Caki2 (cell line): Measurements from ENCODE around the gene MORF4L1. TPM values are rescaled to one million over a fixed set of nuclear protein-coding genes. Genes with fewer than 3 reads are reported as not detected.
A peak's percentile ranks its signal among the peaks of the same experiment; 100 is the strongest.
"Not testable (repeated sequence)": the region's sequence is repeated elsewhere in the genome, so short reads cannot be mapped to it uniquely, and the experiment has no call there.

Experiments used
- DNase-seq: peaks from one replicate; pipeline ENCODE4 v3.0.0-alpha.2; 2015; ENCODE audit warnings: low read depth
- in situ Hi-C: cut with HindIII; loops from 2 replicates; pipeline ENCODE4 v1.10.0; 2016; ENCODE audit warnings: low sequenced_read_pairs, low pct_unique_long_range_greater_than_20kb, mixed read lengths
- total RNA-seq: library from RNA; depleted of rRNA; stranded (reverse); fragments of >200 nt; shearing (Covaris generic); gene quantifications from 2 replicates; pipeline ENCODE4 v1.2.3, GENCODE V29; 2014; ENCODE audit warnings: low replicate concordance; rRNA removed

MORF4L1 gene
- 373 and 495 TPM in 2 replicates for total RNA-seq

DNA sequence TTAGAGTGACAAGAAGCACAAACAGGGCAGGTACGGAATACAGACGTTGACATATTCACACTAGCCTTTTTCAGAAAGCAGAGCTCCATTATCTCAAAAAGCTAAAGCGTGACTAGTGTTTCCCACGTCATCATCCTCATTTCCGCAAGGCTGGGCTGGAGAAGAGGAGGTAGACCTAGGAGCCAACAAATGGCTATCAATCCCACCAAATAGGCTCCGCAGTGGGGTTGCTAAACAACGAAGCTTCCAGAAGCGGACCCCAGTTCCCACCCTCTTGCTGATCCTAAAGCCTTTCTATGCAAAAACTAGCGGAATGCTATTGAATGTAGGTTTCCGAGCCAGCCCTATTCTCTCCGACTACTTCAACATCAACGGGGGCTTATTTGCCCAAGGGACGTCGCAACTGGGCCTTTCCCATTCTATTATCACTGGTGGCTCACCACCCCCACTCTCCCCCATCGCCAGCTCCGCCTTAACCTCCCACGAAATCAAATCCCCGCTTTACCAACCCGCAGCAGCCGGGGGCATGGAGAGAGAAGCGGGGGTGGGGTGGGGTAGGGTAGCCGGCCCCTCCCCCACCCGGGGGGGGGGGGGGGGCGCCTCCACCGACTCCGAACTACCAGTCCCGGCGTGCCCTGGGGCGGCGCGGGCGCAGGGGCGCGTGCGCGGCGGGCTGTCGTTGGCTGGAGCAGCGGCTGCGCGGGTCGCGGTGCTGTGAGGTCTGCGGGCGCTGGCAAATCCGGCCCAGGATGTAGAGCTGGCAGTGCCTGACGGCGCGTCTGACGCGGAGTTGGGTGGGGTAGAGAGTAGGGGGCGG lies at the start of gene MORF4L1:
Gene MORF4L1 (plus strand): TSS at position 736 of the 817 bp plus-strand sequence. CDS start 128 bp downstream, outside the sequence.
- in situ Hi-C loops: no loop called here

GRCh38 chr15:78828920-78829319 lies 43.8 kb upstream of the MORF4L1 start:
- in situ Hi-C loops: no loop called here
- DNase-seq: no peak

More for the DNA sequence above, at the start of gene MORF4L1:
- peak; percentile 89 for DNase-seq

- no peak for DNase-seq
- in situ Hi-C loops: no loop called here
These were observed 42.0 kb upstream of the MORF4L1 start for GRCh38 chr15:78830514-78831228.

GRCh38 chr15:78831229-78832207 lies 41.2 kb upstream of the MORF4L1 start:
- in situ Hi-C loops: no loop called here
- DNase-seq: no peak

DNA sequence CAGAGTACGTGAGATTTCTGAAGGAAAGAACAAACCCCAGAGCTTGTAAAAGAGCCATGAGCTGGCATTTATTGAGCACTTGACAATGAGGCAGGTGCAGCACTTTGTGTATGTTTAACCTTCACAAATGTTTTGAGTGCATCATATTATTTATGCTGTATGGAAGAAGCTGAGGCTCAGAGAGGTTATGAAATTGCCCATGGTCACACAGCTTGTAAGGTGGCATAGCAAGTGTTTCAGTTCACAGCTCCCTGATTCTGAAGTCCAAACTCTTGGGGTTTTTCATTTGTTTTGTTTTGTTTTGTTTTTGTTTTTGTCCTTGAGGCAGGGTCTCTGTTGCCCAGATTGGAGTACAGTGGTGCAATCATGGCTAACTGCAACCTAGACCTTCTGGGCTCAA lies 36.4 kb upstream of the MORF4L1 start:
- in situ Hi-C loops: no loop called here
- DNase-seq: no peak

- in situ Hi-C loops: no loop called here
- no peak for DNase-seq
These were observed 35.6 kb upstream of the MORF4L1 start for GRCh38 chr15:78837131-78837530.

- no peak for DNase-seq
- in situ Hi-C loops: no loop called here
These were observed 35.1 kb upstream of the MORF4L1 start for GRCh38 chr15:78837543-78837942.

DNA sequence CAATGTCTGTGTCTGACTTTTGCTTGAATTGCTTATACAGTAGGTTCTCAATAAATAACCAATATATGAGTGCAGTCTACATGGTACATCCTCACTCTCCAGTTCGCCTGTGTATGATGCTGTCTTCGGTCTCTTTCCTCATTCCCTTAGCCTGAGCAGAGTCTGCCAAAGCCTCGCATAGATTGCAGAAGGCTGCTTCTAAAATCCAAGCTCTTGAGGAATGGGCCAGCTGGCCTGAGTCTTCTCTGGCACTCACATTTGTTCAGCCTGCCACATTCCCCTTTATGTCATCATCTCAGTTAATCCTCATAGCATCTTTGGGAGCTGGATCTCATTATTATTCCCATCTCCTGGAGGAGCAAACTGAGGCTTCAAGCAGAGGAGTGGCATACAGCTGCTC lies 34.2 kb upstream of the MORF4L1 start:
- in situ Hi-C loops: no loop called here
- DNase-seq: no peak

DNA sequence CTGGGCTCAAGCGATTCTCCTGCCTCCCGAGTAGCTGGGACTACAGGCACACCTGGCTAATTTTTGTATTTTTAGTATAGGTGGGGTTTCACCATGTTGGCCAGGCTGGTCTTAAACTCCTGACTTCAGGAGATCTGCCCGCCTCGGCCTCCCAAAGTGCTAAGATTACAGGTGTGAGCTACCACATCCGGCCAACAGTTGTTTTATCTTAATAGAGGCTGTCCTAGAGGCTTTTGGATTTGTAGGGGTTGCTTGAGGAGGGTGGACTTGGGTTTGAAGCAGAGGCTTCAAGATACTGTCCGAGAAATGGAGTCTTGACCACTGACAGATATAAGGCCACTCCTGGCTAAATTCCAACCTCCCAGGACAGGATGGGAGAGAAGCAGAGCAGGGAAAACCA lies 33.5 kb upstream of the MORF4L1 start:
- DNase-seq, in situ Hi-C loops: not testable (repeated sequence)

DNA sequence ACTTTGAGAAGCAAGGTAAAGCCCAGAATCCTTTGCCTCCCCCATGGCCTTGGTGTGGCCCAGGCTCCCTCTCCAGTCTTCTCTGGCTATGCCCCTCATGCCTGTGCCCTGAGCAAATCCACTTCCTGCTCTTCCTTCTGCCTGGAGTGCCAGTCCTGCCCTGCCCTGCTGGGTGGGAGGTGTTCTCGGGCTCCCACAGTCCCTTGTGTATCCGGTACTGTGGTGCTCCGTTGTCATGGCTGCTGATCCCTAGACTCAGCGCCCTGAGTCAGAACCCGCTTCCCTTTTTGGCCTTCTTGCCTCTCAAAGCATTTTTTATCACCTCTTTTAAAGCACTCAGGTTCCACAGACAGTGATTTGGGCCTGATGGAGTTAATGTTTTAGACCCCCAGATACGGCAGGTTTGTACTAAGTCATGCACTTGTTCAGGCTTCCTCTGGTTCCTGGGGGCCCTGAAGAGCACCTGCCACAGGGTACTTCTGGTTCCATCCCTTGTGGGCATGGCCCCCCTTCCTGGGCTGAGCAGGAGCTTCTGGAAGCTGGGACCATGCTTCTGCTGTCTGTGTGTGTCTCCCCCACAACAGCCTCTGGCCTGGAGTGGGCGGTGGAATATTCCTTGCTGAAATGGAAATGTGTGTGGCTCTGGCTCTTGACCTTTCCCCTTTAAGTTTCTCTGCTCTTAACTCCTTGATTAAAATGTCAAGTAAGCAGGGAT lies 31.9 kb upstream of the MORF4L1 start:
- in situ Hi-C loops: no loop called here
- DNase-seq: no peak

DNA sequence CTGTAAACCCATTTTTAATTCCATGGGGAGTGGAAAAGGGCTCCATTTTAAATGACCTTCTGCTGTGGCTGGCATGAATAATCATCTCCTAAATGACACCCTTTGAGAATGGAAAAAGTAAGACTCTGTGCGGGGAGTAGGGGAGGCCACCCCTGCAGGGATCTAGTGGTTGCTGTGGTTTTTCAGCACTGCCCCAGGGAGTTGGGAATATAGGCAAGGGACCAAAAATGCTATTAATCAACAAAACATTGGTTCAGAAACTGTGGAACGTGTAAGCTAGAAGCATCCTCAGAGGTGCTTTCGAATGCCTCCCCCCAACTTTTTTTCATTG lies 31.3 kb upstream of the MORF4L1 start:
- in situ Hi-C loops: no loop called here
- no peak for DNase-seq

DNA sequence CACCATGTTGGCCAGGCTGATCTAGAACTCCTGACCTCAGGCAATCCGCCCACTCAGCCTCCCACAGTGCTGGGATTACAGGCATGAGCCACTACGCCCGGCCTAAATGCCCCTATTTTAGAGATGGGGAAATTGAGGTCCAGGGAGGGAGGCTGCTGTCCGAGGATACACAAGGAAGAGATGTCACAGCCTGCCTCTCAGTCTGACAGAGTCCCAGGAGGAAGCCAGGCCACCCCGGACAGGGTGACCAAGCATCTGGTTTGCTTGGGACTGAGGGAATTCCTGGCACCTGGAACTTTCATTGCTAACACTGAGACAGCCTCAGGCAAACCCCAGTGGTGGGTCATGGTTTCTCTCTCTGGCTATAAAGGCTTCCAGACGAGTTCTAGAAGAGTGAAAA lies 30.8 kb upstream of the MORF4L1 start:
- in situ Hi-C loops: no loop called here
- DNase-seq: no peak

DNA sequence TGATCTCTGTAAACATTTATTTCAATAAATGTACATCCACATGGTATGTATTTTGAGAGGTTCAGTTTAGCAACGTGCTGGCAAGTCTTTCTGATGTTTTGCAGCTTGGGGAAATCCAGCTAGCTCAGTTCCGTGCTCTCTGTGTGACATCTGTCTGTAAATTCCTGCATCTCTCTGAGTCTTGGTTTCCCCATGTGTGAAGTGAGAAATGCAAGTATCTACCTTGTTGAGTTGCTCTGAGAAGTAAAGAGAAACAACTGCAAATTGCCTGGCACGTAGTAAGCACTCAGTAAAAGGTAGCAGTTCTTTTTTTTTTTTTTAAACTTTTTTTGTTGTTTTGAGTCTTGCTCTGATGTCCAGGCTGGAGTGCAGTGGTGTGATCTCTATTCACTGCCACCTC lies 30.2 kb upstream of the MORF4L1 start:
- in situ Hi-C loops: no loop called here
- no peak for DNase-seq

DNA sequence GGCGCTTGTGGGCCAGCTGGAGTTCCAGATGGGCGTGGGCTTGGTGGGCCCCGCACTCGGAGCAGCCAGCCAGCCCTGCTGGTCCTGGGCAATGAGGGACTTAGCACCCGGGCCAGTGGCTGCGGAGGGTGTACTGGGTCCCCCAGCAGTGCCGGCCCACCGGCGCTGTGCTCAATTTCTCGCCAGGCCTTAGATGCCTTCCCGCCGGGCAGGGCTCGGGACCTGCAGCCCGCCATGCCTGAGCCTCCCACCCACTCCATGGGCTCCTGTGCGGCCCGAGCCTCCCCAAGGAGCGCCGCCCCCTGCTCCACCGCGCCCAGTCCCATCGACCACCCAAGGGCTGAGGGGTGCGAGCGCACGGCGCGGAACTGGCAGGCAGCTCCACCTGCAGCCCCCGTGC lies 25.8 kb upstream of the MORF4L1 start:
- DNase-seq, in situ Hi-C loops: not testable (repeated sequence)

- in situ Hi-C loops, DNase-seq: not testable (repeated sequence)
These were observed 25.2 kb upstream of the MORF4L1 start for GRCh38 chr15:78847387-78847906.

GRCh38 chr15:78850352-78850751 lies 22.3 kb upstream of the MORF4L1 start:
- in situ Hi-C loops: no loop called here
- no peak for DNase-seq

DNA sequence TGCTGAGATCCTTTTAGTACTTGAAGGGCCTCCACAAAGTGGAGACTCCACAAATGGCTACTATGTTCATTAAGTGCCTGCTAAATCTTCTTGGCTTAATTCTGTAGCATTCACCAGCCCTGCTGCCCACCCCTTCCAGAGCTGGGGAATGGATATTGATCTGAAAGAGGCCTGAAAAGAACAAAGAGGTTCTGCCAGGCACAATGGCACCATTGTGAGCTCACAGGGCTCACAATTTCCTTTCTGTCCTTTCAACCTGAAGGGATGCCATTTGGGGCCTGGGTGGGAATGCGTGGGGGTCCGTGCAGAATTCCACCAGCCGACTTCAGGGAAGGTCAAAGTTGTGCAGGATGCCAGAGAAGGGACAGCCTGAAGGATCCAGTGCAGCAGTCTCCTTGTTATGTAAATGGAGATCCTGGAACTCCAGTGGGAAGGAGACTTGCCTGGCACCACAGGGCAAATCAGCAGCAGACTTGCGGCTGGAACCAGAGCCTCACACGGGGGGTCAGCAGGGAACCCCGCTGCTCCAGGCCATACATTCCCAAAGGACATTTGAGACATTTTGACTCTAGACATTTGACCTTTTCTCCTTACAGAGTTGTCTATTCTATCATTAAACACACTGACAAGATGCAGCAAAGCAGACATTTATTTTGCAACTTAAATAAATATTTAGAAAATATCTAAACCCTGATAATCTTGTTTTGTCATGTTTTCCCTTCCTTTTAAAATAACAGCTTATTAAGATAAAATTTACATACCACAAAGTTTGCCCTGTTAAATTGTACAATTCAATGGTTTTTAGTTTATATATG lies 21.5 kb upstream of the MORF4L1 start:
- in situ Hi-C loops: no loop called here
- DNase-seq: no peak
